GM12864 (cell line): ENCODE results near the gene WSCD1.

Experiments used
- DNase-seq: peaks from one replicate; pipeline ENCODE4 v3.0.0-alpha.2; 2011; ENCODE audit warnings: low read depth
- H3K4me3 ChIP-seq: 2 replicates; pipeline ENCODE4 v1.5.1; 2011; ENCODE audit warnings: mild to moderate bottlenecking, low read depth, low read length, control low read depth
- TF ChIP-seq, protein P1 (sequence below): IDR thresholded peaks from 2 replicates; pipeline ENCODE4 v1.5.1; 2011; ENCODE audit warnings: low read depth, mild to moderate bottlenecking, moderate library complexity, low read length, control low read depth, inconsistent platforms; ENCODE audit errors: missing control alignments

The WSCD1 gene

GRCh38 chr17:6067060-6067459, 3.1 kb upstream of the WSCD1 start:
- no peak for DNase-seq
- H3K4me3 ChIP-seq = no peak overlapping the region
- TF ChIP-seq, protein P1, sequence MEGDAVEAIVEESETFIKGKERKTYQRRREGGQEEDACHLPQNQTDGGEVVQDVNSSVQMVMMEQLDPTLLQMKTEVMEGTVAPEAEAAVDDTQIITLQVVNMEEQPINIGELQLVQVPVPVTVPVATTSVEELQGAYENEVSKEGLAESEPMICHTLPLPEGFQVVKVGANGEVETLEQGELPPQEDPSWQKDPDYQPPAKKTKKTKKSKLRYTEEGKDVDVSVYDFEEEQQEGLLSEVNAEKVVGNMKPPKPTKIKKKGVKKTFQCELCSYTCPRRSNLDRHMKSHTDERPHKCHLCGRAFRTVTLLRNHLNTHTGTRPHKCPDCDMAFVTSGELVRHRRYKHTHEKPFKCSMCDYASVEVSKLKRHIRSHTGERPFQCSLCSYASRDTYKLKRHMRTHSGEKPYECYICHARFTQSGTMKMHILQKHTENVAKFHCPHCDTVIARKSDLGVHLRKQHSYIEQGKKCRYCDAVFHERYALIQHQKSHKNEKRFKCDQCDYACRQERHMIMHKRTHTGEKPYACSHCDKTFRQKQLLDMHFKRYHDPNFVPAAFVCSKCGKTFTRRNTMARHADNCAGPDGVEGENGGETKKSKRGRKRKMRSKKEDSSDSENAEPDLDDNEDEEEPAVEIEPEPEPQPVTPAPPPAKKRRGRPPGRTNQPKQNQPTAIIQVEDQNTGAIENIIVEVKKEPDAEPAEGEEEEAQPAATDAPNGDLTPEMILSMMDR = no peak

GRCh38 chr17:6070430-6070912, 292 bp downstream of the WSCD1 start:
- TF ChIP-seq, protein P1 = no peak
- DNase-seq = no peak
- no peak overlapping the region for H3K4me3 ChIP-seq

GRCh38 chr17:6070913-6071511, 833 bp downstream of the WSCD1 start:
- no peak for DNase-seq
- TF ChIP-seq, protein P1 = no peak
- H3K4me3 ChIP-seq = no peak overlapping the region

GRCh38 chr17:6071528-6072065, 1.4 kb downstream of the WSCD1 start:
- TF ChIP-seq, protein P1 = no peak
- no peak overlapping the region for H3K4me3 ChIP-seq
- DNase-seq = no peak

GRCh38 chr17:6072157-6072556, 2.0 kb downstream of the WSCD1 start:
- H3K4me3 ChIP-seq = no peak overlapping the region
- TF ChIP-seq, protein P1 = no peak
- no peak for DNase-seq

DNA sequence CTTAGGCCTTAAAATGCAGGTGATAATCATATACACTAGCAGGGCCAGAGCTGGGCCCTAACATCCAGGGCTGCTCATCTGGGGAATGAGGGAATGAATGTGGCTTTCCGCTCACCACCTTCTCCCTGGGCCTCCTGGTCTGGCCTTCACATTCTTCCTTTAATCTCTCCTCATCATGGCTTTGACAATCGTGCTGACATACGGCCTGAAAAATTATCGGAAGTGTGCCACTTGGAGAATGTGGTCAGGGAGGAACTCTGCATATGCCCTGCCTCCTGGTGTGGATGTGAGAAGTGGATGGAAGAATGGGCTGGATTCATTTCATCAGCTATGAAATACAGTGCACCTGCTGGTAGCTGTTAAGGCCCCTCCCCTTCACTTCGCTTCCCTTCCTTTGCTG, 2.4 kb downstream of the WSCD1 start:
- TF ChIP-seq, protein P1 = no peak
- no peak overlapping the region for H3K4me3 ChIP-seq

DNA sequence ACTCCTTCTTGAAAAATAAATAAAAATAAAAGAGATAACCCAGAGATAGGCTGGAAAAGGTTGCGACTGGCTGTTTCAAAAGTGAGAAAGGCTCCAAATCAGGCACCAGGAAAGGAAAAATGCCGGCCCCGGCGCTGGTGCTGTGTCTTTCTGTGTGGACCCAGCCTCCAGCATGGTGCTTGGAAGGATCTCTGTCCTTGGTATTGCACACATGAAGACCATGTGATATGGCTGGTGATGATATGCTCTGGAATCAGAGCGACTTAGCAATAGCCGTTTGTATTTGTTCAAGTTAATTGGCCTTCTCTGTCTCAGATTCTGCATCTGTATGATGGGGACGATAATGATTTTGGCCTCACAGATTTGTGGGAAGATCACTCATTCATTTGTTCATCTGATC, 3.4 kb downstream of the WSCD1 start:
- DNase-seq = no peak
- TF ChIP-seq, protein P1 = no peak
- no peak overlapping the region for H3K4me3 ChIP-seq

More for the DNA sequence above, 2.4 kb downstream of the WSCD1 start:
- no peak for DNase-seq
